Mesothelial cell of epicardium (in vitro differentiated cells): ENCODE measurements around the gene SCGB1D1. TPM values are rescaled to one million over a fixed set of nuclear protein-coding genes. Genes with fewer than 3 reads are reported as not detected.

Experiments
- DNase-seq, 2 experiments: peaks; one replicate each; pipeline ENCODE4 v3.0.0; 2021; ENCODE audit warnings: low spot score in 2 of 2; ENCODE audit not compliant: unreplicated experiment in 2 of 2
- H3K27ac Mint-ChIP-seq: 2 replicates; pipeline ENCODE4 v1.8.0; 2021; ENCODE audit warnings: mixed read lengths
- H3K27me3 Mint-ChIP-seq: 2 replicates; pipeline ENCODE4 v1.8.0; 2021; ENCODE audit warnings: low read depth, mixed read lengths
- H3K36me3 Mint-ChIP-seq: 2 replicates; pipeline ENCODE4 v1.8.0; 2021; ENCODE audit warnings: mixed read lengths
- H3K4me1 Mint-ChIP-seq: 2 replicates; pipeline ENCODE4 v1.8.0; 2021; ENCODE audit warnings: mixed read lengths
- H3K4me3 Mint-ChIP-seq: 2 replicates; pipeline ENCODE4 v1.8.0; 2021; ENCODE audit warnings: mild to moderate bottlenecking, moderate library complexity, mixed read lengths
- H3K9me3 Mint-ChIP-seq: 2 replicates; pipeline ENCODE4 v1.8.0; 2021; ENCODE audit warnings: mixed read lengths
- total RNA-seq: library from RNA; stranded (reverse); gene quantifications from 3 replicates; pipeline ENCODE4 v1.2.1, GENCODE V29; 2021
- TF ChIP-seq, protein P1 (sequence below): fragments of 200-600 bp; sonication (generic); IDR thresholded peaks from one replicate; pipeline ENCODE4 v1.5.0; 2021; ENCODE audit warnings: antibody characterized with exemption; ENCODE audit not compliant: unreplicated experiment

Gene SCGB1D1
- total RNA-seq, 1 donor from 2014 or later: not detected

DNA sequence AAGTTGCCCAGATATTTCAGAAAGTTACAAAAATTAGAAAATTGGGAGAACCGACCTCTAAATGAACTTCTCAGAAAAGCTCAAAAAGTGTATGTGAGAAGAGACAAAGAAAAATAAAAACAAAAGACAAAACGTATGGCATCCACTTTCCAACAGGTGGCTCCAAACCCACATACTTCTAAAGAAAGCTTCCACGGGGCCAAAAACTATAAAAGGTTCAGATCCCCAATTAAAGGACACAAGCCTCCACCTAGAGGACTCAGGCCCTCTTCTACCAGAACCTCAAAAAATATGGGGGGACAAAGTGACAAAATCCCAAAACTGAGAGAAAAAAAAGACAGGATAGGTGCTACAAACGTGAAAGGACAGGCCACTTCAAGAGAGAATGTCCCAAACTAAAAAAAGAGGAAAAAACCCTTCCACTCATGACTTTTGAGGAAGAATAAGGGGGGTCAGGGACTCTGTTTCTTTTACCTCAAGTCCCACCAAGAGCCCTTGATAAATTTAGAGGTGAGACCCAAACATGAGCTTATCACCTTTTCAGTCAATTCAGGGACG is 27.3 kb downstream of the SCGB1D1 start:
- Mint-ChIP-seq H3K27ac (no peak overlapping the region), H3K36me3 (no peaks in the 10 kb centered on the region), H3K4me3 (no peak overlapping the region), H3K9me3 (peaks cover 11% of the 10 kb centered on the region), H3K4me1 (no peaks in the 10 kb centered on the region), H3K27me3 (peaks cover 30% of the 10 kb centered on the region)
- TF ChIP-seq, protein P1, sequence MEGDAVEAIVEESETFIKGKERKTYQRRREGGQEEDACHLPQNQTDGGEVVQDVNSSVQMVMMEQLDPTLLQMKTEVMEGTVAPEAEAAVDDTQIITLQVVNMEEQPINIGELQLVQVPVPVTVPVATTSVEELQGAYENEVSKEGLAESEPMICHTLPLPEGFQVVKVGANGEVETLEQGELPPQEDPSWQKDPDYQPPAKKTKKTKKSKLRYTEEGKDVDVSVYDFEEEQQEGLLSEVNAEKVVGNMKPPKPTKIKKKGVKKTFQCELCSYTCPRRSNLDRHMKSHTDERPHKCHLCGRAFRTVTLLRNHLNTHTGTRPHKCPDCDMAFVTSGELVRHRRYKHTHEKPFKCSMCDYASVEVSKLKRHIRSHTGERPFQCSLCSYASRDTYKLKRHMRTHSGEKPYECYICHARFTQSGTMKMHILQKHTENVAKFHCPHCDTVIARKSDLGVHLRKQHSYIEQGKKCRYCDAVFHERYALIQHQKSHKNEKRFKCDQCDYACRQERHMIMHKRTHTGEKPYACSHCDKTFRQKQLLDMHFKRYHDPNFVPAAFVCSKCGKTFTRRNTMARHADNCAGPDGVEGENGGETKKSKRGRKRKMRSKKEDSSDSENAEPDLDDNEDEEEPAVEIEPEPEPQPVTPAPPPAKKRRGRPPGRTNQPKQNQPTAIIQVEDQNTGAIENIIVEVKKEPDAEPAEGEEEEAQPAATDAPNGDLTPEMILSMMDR: no peak
- no peak for DNase-seq

DNA sequence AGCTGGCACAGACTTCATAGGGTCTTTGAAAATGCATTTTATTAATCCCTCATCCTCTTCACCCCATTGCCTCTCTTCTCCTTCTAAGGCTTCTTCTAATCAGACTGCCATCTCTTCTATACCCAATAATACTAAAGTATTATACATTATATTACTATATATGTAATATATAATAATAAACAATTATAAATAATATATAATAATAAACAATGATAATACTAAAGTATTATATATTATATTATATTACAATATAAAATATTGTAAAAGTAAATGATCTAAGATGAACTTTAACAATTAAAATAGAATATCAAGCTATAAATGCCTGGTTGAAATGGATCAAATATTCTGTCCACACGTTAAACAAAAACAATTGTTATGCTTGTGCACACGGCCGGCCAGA is 31.5 kb downstream of the SCGB1D1 start:
- no peak for DNase-seq
- H3K9me3 Mint-ChIP-seq: peaks cover 36% of the 10 kb centered on the region
- TF ChIP-seq, protein P1: no peak
- no peaks in the 10 kb centered on the region for H3K36me3 Mint-ChIP-seq
- H3K27ac Mint-ChIP-seq: no peak overlapping the region
- H3K4me3 Mint-ChIP-seq: no peak overlapping the region
- peaks cover 17% of the 10 kb centered on the region for H3K27me3 Mint-ChIP-seq
- no peaks in the 10 kb centered on the region for H3K4me1 Mint-ChIP-seq

GRCh38 chr11:62223095-62223494 is 33.1 kb downstream of the SCGB1D1 start:
- TF ChIP-seq, protein P1: no peak
- Mint-ChIP-seq H3K36me3 (no peaks in the 10 kb centered on the region), H3K27me3 (peaks cover 6% of the 10 kb centered on the region), H3K9me3 (peaks cover 36% of the 10 kb centered on the region), H3K4me3 (no peak overlapping the region), H3K4me1 (no peaks in the 10 kb centered on the region), H3K27ac (no peak overlapping the region)
- DNase-seq: no peak

GRCh38 chr11:62233730-62234129 is 43.7 kb downstream of the SCGB1D1 start:
- Mint-ChIP-seq H3K27ac (no peak overlapping the region), H3K4me3 (no peak overlapping the region), H3K27me3 (peaks cover 65% of the 10 kb centered on the region), H3K36me3 (no peaks in the 10 kb centered on the region), H3K4me1 (no peaks in the 10 kb centered on the region), H3K9me3 (no peaks in the 10 kb centered on the region)
- DNase-seq: no peak
- TF ChIP-seq, protein P1: no peak

DNA sequence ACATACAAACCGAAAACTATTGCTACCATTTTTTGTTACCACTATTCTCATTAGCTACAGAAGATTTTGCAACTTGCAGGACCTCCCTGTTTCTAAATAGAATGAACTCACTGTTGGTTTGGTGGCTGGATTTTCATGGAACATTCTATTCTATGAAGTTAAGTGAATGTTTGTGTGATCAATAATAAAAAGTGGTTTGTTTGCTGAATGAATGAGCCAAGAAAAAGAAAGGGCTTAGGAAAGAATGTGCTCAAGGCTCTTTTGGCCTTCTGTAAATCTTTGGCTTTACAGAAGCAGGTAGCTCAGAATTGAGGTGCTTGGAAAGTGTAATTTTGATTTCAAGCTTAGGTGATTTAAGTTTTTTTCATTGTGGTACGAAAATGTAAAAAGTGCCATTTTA is 46.2 kb downstream of the SCGB1D1 start:
- TF ChIP-seq, protein P1: no peak
- Mint-ChIP-seq H3K36me3 (no peaks in the 10 kb centered on the region), H3K27ac (no peak overlapping the region), H3K4me1 (no peaks in the 10 kb centered on the region), H3K27me3 (peaks cover 63% of the 10 kb centered on the region), H3K4me3 (no peak overlapping the region), H3K9me3 (no peaks in the 10 kb centered on the region)
- DNase-seq: no peak

DNA sequence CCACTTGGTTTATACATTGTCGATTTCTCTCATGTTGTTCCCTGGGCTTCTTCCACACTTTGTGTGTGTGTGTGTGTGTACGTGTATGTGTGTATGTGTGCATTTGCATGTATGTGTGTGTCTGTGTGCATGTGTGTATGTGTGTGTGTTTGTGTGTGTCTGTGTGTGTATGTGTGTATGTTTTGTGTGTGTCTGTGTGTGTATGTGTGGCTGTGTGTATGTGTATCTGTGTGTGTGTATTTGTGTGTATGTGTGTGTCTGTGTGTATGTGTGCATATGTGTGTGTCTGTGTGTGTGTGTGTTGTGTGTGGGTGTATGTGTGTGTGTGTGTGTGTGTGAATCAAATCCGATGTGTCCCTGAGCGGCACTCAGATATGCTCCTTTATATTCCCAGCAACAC is 47.5 kb downstream of the SCGB1D1 start:
- Mint-ChIP-seq H3K36me3 (no peaks in the 10 kb centered on the region), H3K27me3 (peaks cover 54% of the 10 kb centered on the region), H3K4me3 (no peak overlapping the region), H3K27ac (no peak overlapping the region), H3K4me1 (no peaks in the 10 kb centered on the region), H3K9me3 (no peaks in the 10 kb centered on the region)
- TF ChIP-seq, protein P1: no peak
- DNase-seq: no peak
